Kidney epithelial cell (primary cell): Measurements from ENCODE around the gene HLA-DQA2. TPM values are rescaled to one million over a fixed set of nuclear protein-coding genes. Genes with fewer than 3 reads are reported as not detected.

Experiments used
- DNase-seq: peaks from one replicate; pipeline ENCODE4 v3.0.0-alpha.2; 2010; ENCODE audit warnings: low read depth
- H3K27me3 ChIP-seq: 2 replicates; pipeline ENCODE4 v1.6.0; 2011; ENCODE audit warnings: low read length; ENCODE audit not compliant: control insufficient read depth, insufficient read depth
- H3K36me3 ChIP-seq: 2 replicates; pipeline ENCODE4 v1.5.1; 2011; ENCODE audit warnings: low read length; ENCODE audit not compliant: control insufficient read depth, insufficient read depth
- H3K4me3 ChIP-seq: 2 replicates; pipeline ENCODE4 v1.5.1; 2011; ENCODE audit warnings: low read depth, mild to moderate bottlenecking, control low read depth, low read length
- total RNA-seq: library from RNA; depleted of rRNA; stranded (reverse); fragments of >200 nt; gene quantifications from 2 replicates; pipeline ENCODE4 v1.2.3, GENCODE V29; 2015
- TF ChIP-seq, protein P1 (sequence below): IDR thresholded peaks from 2 replicates; pipeline ENCODE4 v1.5.1; 2011; ENCODE audit warnings: mild to moderate bottlenecking, moderate library complexity, low read length, control low read depth, inconsistent platforms; ENCODE audit not compliant: insufficient read depth, poor library complexity, severe bottlenecking

Gene HLA-DQA2
- total RNA-seq, 1 donor from 2014 or later = not detected

DNA sequence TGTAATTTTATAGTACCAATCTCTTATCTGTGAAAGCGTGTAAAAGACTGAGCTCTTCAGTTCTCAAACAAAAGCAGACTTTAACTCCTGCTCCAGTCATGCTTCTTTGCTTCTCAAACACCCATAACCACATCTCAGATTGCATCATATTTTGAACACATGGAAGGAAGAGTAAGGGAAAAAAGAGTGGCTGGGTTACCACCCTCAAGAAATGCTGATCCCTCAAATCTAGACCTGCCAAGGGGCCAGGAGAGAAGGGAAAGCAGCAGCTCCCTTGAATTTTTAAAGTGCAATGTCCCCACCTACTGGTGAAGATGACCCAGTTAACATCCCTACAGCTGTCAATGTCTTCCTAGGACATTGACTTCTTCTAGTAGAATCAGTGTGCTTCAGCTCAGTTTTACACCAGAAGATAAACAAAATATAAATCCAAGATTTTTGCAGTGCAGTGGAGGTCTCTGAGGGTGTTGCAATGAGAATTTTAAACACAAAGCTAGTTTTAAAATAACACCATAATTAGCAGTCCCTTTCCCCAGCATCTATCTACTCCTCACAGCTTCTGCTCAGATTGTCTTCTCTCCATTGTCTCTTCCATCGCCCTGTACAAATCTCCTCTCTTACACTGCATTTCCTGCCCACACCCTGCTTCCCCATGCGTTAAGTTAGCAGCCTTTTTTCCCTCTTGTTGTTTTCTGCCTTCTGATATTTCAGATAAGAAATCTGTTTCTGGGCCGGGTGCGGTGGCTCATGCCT is 44.8 kb downstream of the HLA-DQA2 start:
- Histone ChIP-seq H3K4me3 (no peak overlapping the region), H3K36me3 (no peaks in the 10 kb centered on the region), H3K27me3 (no peaks in the 10 kb centered on the region)
- TF ChIP-seq, protein P1, sequence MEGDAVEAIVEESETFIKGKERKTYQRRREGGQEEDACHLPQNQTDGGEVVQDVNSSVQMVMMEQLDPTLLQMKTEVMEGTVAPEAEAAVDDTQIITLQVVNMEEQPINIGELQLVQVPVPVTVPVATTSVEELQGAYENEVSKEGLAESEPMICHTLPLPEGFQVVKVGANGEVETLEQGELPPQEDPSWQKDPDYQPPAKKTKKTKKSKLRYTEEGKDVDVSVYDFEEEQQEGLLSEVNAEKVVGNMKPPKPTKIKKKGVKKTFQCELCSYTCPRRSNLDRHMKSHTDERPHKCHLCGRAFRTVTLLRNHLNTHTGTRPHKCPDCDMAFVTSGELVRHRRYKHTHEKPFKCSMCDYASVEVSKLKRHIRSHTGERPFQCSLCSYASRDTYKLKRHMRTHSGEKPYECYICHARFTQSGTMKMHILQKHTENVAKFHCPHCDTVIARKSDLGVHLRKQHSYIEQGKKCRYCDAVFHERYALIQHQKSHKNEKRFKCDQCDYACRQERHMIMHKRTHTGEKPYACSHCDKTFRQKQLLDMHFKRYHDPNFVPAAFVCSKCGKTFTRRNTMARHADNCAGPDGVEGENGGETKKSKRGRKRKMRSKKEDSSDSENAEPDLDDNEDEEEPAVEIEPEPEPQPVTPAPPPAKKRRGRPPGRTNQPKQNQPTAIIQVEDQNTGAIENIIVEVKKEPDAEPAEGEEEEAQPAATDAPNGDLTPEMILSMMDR = peak; percentile 45
- no peak for DNase-seq

DNA sequence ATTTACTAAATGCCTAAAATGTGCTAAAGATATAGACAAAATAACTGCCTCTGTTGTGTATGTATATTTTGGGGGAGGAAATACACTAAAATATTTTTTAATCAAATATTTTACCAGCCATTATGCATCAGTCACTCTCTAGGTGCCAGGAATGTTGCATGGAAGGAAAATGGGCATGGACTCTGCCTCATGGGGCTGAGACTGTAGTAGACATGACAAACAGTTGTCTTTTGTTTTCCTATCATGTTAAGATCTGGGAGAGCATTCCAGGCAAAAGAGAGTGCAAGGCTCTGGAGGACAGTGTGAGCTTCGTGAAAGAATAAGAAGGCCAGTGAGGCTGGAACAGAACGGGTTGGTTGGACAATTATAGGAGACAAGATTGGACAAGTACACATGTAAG is 49.1 kb downstream of the HLA-DQA2 start:
- no peaks in the 10 kb centered on the region for H3K36me3 ChIP-seq
- no peak overlapping the region for H3K4me3 ChIP-seq
- no peak for DNase-seq
- TF ChIP-seq, protein P1 = no peak
- peaks cover 10% of the 10 kb centered on the region for H3K27me3 ChIP-seq

DNA sequence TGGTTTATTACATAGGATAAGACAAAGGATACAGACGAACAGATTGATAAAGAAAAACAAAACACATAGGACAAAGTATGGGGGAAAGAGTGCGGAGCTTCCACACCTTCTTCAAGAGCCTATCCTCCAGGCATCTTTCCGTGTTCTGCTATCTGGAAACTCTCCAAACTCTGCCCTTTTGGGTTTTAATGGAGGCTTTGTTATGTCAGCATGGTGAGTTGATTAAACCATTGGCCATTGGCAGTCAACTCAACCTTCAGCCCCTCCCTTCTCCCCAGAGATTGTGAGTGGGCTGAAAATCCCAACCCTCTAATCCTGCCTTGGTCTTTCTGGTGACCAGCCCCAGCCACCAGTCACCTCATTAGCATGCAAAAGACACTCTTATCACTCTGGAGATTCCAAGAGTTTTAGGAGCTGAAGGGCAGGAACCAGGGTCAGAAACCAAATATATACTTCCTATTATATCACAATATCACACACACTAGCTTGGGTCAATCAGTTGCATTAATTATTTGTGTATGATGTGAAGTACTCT is 51.8 kb downstream of the HLA-DQA2 start:
- DNase-seq = no peak
- no peak overlapping the region for H3K4me3 ChIP-seq
- TF ChIP-seq, protein P1 = no peak
- H3K36me3 ChIP-seq = no peaks in the 10 kb centered on the region
- H3K27me3 ChIP-seq = peaks cover 12% of the 10 kb centered on the region

DNA sequence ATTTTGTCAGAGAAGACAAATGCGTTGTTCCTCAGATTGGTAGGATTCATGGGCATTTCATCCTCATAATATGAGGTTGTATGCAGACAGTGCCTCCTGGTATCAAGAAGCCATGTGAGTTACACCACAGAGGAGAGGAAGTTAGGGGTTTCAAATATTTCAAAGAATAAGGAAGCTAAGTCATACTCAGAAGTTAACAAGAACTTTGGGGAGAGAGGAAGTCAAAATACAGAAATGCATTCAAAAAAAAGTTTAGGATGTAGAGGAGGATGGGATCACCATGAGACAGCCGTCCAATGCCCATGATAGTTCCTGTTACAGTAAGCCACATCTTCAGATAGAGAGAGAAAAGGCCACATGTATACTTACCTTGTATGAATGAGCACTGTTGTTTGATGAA is 53.3 kb downstream of the HLA-DQA2 start:
- no peak for DNase-seq
- H3K36me3 ChIP-seq = no peaks in the 10 kb centered on the region
- H3K4me3 ChIP-seq = no peak overlapping the region
- TF ChIP-seq, protein P1 = no peak
- peaks cover 12% of the 10 kb centered on the region for H3K27me3 ChIP-seq

Other genes starting within 250 kb of the HLA-DQA2 start
- gene HLA-DRB5, start 211.1 kb upstream of the HLA-DQA2 start, total RNA-seq = 0.21 TPM in 1 of 2 replicates, not detected in the other
- 2.6 and 4.0 TPM in 2 replicates for gene HLA-DRB1, start 151.5 kb upstream of the HLA-DQA2 start, total RNA-seq
- 0.21 TPM in 2 replicates for gene HLA-DQA1, start 104.0 kb upstream of the HLA-DQA2 start, total RNA-seq
- 24.5 and 28.2 TPM in 2 replicates for gene HLA-DQB1, start 74.7 kb upstream of the HLA-DQA2 start, total RNA-seq
- gene HLA-DQB2, start 22.1 kb downstream of the HLA-DQA2 start, total RNA-seq = not detected in 2 replicates
- gene HLA-DOB, start 75.6 kb downstream of the HLA-DQA2 start, total RNA-seq = not detected in 2 replicates
- gene TAP2, start 97.3 kb downstream of the HLA-DQA2 start, total RNA-seq = 22.5 and 22.7 TPM in 2 replicates
- 62.8 and 84.1 TPM in 2 replicates for gene PSMB8, start 102.7 kb downstream of the HLA-DQA2 start, total RNA-seq
- 77.6 and 79.1 TPM in 2 replicates for gene TAP1, start 112.3 kb downstream of the HLA-DQA2 start, total RNA-seq
- 23.0 and 24.6 TPM in 2 replicates for gene PSMB9, start 112.8 kb downstream of the HLA-DQA2 start, total RNA-seq
- 1.0 and 2.3 TPM in 2 replicates for gene HLA-DMB, start 199.6 kb downstream of the HLA-DQA2 start, total RNA-seq
- gene HLA-DMA, start 211.7 kb downstream of the HLA-DQA2 start, total RNA-seq = 1.6 and 4.7 TPM in 2 replicates
- gene BRD2, start 227.2 kb downstream of the HLA-DQA2 start, total RNA-seq = 191 and 206 TPM in 2 replicates